NCI-H1048 (cell line): ENCODE data around the gene GNRHR.

Experiments
- DNase-seq: peaks from one replicate; lab custom pipeline; 2025; lab: John Stamatoyannopoulos, UW

Gene GNRHR

GRCh38 chr4:67700116-67700737, 54.0 kb downstream of the GNRHR start:
- DNase-seq: no peak

DNA sequence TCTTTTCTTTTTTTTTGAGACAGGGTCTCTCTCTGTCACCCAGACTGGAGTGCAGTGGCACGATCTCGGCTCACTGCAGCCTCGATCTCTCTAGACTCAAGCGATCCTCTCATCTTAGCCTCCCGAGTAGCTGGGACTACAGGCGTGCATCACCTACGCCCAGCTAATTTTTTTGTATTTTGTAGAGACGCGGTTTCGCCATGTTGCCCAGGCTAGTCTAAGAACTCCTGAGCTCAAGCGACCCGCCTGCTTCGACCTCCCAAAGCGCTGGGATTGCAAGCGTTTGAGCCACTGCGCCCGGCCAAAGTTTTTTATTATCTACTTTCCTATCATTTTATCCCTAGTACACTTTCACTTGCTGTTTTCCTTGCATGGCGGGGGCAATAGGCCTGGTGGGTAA, 54.6 kb downstream of the GNRHR start:
- no peak for DNase-seq

DNA sequence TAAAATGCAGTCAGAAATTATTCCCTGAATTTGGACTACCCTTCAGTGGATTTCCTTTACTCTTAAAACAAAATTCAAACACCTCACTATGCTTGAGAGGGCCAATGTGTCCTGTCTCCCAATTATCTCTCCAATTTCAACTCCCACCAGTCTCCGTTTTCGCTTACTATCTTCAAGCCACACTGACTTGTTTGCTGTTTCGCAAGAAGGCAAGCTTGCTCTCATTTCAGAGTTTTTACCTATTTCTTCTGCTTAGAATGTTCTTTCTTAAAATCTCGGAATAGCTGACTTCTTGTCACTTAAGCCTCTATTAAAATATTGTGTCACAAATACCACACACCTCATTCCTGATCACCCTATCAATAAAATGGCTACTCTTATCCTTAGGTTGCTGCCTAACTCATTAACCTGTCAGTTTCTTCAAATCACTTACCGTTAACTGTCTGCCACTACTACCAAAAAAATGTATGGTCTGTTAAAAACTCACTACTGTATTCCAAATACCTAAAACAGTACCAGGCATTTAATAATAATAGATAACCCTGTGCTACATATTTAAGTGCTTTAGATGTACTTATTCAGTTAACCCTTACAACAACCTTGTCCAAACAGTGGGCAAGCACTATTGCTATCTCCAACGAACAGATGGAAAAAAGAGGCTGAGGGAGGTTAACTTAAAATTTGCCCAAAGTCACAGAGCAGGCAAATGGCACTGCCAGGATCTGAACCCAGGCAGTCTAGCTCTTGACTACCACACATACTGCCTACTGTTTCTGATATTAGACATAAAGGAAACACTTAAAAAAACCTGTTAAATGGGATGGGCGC, 56.1 kb downstream of the GNRHR start:
- DNase-seq: no peak

DNA sequence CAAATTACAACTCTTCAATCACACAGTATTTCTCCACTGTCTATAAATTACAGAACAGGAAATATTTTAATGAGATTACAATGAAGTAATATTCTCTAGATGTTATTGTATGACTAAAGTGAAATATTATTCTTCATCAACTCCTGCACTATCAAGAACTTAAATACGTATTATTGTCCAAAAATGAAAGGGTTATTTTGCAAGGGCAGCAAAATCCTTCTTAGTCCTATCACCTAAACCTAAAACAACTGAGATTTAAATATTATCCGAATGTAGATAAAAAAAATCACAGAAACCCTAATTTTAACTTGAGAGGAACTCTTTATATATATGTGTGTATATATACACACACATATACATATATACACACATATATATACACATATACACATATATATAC, 58.1 kb downstream of the GNRHR start:
- DNase-seq: no peak

DNA sequence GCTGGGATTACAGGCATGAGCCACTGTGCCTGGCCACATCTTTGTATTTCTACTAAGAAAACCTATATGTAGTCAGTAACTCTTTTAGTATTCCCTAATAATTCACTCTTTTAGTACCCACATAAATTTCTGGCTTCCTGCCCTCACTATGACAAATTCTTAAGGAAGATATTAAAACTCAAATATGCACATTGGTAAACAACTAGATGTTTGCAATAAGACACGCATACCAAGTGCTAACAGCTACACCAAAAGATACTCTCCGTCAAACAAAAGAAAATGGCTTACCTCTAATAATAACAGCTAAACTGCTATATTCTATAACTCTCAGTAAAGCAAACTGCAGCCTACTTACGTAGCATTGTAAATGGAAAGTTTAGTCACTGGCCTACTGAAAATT, 59.5 kb downstream of the GNRHR start:
- DNase-seq: no peak

DNA sequence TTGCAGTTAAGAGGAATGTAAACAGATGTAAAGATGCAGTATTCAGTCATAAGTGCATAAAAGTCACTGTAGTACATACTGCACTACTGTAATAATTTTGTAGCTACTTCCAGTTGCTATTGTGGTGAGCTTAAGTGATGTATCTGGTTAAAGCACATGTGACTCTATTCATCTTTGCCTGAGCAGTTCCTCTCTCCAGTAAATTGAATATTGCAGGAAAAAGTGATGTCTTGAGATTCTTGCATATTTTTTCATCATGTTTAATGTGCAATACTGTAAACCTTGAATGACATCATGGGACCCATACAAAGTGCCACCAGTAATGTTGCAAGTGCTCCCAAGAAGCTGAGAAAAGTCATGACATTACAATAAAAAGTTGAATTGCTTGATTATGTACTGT, 62.9 kb downstream of the GNRHR start:
- no peak for DNase-seq
